Stimulated activated CD4-positive, alpha-beta T cell treated with anti-CD3 and anti-CD28 coated beads, TNF-alpha, amount 100 ng/mL, for 48 hours (primary cell): ENCODE results near the gene ATF6B.

ENCODE experiments used
- DNase-seq, 3 donors: peaks; one replicate each; pipeline ENCODE4 v3.0.0-alpha.2; 2020; ENCODE audit warnings: low read depth in 3 of 3

The ATF6B gene

GRCh38 chr6:32127717-32128592 is at the start of gene ATF6B:
TSS of gene ATF6B (minus strand) at chr6:32128246. CDS start at chr6:32128207, 39 bp downstream.
- peak; percentile 94 to 97 (median 96) for DNase-seq

DNA sequence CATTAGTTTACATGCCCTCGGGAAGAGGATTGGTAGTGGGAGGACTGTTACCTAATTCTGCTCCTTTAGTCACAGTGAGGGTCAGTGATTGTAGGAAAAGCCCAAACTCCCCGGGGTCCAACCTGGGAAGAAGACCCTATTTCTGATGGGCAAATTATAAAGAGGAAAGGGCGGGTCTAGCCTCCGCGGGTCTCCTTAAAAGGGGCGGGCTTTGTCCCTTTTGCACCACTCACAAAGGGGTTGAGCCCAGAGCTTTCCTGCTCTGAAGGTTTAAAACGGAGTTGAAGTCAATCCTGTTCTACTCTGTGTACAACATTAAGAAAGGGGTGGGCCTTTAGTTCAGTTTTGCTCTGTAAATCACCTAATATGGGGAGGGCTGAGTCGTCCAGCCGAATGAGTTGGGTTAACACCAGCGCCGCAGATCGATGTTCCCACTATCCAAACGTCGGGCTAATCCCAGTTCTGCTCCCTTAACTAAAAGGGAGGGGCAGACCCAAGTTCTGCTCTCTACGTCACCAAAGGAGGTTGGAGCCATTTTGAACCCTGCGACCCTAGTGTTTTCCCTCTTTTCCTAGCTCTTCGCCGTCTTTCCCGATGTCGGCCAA is 49.2 kb upstream of the ATF6B start:
- no peak for DNase-seq

DNA sequence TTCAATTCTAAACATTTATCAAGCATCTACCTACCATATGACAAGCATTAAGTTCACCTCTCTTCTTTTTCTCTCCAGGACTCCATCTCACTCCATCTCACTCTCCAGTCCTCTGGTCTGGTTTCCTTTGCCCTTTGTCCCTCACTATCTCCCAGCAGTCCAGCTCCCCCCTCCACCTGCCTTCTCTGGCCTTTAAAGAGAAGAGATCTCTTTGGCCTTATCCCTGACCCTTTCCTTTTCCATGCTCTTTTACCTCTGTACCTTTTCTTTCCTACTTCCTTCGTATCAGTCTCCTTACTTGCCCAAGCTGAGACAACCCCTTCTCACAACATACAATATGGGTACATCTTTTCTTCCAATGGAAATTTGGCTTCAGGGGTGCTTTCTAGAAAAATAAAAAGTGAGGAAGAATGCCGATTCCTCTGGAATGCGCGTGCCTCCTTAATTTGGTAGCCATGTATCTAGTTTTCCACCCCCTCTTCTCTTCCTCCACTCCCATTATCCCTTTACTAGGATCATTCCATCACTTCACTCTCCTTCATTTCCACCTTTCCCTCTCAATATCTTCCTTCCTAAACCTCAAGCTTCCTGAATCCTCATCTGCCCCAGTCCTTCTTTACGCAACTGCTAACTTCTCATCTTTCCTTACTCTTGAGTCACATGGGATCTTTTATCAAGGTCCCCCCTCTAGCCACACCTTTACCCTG is 48.6 kb upstream of the ATF6B start:
- no peak for DNase-seq

GRCh38 chr6:32175711-32176475 is 47.8 kb upstream of the ATF6B start, which contains the start of gene AGPAT1:
TSS of gene AGPAT1 (minus strand) at chr6:32176084. CDS start at chr6:32171496, 4,588 bp downstream.
- peak; percentile 93 to 95 (median 93) for DNase-seq

- no peak for DNase-seq
Observed at GRCh38 chr6:32175322-32175710, 47.3 kb upstream of the ATF6B start.

DNA sequence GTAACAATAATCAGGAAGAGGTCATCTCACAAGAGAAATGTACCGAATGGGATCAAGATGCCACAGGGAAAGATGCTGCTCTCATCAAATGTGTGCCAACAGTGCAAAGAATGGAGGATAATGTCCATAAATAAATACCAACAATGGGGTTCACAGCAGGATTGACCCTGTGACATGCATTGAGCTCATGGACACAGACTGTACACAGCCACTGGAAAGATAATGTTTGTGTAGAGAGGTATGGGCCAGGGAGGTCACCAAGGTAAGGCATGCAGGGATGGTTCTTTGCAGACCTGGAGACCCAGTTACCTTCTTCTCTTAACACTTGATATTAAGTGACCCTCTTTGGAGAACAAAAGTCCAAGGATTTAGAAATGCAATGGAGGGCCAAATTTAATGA is 46.4 kb upstream of the ATF6B start:
- no peak for DNase-seq

- DNase-seq, result no peak
Observed at GRCh38 chr6:32173051-32173727, 45.1 kb upstream of the ATF6B start.

DNA sequence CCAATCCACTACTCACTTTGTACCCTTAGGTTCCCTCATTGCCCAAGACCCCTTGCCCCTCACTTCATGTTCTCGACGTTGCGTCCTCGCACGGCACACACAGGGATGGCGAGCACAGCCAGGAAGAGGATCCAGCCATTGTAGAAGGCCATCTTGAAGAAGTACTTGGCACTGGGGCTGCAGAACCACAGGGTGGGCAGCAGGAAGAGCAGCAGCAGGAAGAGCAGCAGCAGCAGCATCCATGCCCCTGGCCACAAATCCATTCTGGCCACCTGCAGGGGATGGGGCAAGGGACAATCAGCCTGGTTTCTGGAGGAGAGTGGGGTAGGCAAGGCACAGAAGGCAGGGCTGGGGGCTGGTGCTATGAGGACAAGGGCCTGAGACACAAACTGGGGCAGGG is 43.2 kb upstream of the ATF6B start:
- DNase-seq, result no peak

GRCh38 chr6:32170294-32170693 is 42.2 kb upstream of the ATF6B start:
- DNase-seq, result no peak

DNA sequence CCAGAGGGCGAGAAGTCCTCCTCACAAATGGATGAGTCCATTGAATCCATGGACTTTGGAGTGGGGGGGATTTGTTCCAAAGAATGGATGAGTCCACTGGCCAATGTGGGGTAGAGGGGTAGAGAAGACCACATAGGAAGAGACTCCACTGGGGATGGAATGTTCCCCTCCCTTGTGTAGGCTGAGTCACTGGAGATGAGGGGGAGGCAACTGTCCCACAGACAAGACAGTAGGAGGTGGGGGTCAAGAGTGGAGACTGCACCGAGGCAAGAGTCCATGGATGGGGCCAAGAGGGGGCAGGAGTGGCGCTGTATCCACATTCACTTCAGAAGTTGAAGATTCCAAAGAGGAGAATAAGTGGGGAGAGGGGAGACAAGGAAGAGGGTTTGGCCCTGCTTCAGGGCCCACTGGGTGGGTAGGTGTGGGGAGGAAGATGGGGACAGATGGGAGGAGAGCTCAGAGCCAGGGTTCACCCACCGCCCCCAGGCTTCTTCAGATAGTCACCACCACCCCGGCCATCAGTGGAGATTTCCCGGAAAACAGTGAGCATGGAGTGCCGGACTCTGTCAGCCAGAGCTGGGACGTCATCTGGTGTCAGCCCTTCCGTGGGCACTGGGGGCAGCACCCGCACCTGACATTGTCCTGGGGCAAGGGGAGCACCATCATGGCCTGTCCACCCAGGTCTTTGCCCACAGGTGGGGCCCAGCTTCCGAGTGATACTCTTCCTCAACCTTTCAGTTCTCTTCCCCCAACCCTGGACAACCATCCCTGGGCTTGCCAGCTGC is 41.0 kb upstream of the ATF6B start:
- no peak for DNase-seq

GRCh38 chr6:32168350-32168749 is 40.3 kb upstream of the ATF6B start:
- no peak for DNase-seq

- DNase-seq, result no peak
Observed at GRCh38 chr6:32167761-32168262, 39.8 kb upstream of the ATF6B start.

- no peak for DNase-seq
Observed at GRCh38 chr6:32167154-32167760, 39.2 kb upstream of the ATF6B start.

- no peak for DNase-seq
Observed at GRCh38 chr6:32166411-32167061, 38.5 kb upstream of the ATF6B start.

GRCh38 chr6:32164295-32164694 is 36.2 kb upstream of the ATF6B start, which contains the start of gene EGFL8:
TSS of gene EGFL8 (plus strand) at chr6:32164595. CDS start at chr6:32166166, 1,571 bp downstream.
- DNase-seq, result no peak

DNA sequence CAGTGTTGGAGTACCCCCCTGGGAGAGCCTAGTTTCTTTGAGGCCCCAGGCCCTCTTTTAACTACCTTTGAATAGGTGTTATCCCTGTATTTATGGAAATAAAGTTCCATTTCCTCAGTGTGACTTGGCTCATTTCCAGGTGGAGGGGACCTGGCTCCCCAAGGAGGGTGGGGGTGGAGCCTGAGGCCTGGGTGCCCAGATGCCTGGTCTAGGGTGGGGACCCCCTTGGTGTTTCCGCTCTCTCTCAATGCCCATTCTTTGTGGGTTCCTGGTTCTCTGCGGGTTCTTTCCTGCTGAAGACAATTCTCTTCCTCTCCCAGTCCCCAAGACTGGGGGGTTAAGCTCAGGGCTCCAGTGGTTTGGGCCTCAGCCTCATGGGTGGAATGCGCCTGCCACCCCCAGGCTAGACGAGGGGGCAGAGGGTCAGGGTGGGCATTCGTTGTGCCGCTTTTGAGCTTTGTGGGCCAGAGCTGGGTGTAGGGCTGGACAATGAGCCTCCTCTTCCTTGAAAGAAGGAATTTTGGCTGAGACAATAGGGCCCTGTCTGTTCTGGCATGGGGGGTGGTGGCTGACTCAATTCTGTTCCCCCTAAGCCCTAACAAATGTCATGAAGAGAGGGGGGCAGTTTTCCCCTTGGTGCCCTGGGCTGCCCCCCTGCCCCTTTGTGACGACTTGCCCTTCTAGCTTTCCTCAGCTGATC is 35.7 kb upstream of the ATF6B start:
- no peak for DNase-seq

GRCh38 chr6:32158052-32158451 is 30.0 kb upstream of the ATF6B start:
- no peak for DNase-seq

GRCh38 chr6:32156891-32157290 is 28.8 kb upstream of the ATF6B start:
- no peak for DNase-seq
